GM18499 (cell line): Measurements from ENCODE around the gene ECM2.

Experiments used
- ATAC-seq: cut with Tn5 transposase; IDR thresholded peaks from one replicate; pipeline ENCODE4 v1.9.1; 2021; ENCODE audit warnings: moderate number of reproducible peaks; ENCODE audit not compliant: insufficient read depth, unreplicated experiment

ECM2 gene

DNA sequence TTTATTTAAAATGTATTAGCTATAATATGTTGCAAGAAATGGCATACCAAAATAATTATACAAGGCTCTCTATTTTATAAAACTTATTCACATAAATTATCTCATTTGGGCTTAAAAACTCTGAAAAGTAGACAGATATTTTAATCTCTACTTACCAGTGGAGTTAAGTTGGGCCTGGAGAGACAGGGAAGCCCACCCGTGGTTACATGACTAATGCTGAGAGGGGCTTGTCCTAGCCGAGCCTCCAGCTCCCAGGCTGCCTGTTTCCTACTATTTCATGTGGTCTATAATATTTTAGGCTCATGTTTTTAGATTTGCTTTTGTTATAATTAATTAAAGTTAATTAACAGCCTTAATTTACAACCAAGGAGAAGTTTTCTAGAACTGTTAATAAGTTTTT lies 32.6 kb downstream of the ECM2 start:
- no peak for ATAC-seq

DNA sequence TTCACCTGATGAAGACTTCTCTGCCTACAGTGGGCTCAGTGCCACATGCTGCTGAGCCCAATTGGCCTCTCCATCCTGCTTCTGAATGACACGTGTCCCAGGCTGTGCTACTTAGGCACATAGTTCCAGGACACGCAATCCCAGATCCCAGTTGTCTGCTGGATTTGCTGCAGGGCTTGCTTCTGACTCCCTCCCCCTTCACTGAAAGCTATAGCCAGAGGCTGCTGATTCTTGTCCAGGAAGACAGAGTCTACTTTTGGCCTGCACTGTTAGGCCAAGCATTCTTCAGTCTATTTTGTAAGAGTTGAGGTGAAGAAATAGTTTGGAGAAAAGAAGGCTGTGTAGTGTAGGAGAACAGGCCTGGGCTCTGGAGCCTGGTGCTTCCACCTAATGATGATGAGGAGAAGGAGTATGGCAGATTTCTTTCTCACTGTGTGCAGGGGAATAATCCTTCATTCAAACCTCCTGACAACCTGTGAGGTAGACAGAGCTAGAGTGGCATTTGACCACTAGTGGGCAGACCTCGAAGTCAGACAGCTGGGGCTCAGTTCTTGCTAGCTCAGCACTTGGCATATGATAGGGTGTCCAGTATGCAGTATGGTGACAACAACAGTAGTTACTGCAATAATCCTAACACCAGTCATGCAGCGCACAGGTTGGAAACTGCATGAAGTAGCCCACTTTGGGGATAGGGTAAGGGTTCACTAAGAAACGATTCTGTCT lies 34.0 kb downstream of the ECM2 start:
- no peak for ATAC-seq

- ATAC-seq: no peak
Observed at GRCh38 chr9:92500725-92501124, 35.1 kb downstream of the ECM2 start.

GRCh38 chr9:92499701-92500100 lies 36.1 kb downstream of the ECM2 start:
- ATAC-seq: no peak

GRCh38 chr9:92496396-92497176 lies 39.2 kb downstream of the ECM2 start:
- no peak for ATAC-seq

DNA sequence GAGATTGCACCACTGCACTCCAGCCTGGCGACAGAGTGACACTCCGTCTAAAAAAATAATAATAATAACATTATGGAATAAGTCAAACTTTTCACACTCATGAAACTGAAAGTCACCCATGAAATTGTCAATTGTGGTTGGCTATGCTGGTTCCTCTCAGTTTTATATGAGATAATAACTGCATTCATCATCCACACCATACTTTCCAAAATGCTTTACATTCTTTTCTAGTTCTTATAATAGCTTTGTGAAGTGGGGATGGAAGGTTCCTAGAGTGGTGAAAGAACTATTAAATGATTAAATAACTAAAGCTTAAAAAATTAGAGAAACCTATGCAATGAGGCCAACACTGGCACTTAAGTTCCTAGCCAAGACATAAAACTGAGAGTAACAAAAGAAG lies 40.9 kb downstream of the ECM2 start:
- no peak for ATAC-seq

GRCh38 chr9:92493749-92494387 lies 41.9 kb downstream of the ECM2 start:
- ATAC-seq: no peak

DNA sequence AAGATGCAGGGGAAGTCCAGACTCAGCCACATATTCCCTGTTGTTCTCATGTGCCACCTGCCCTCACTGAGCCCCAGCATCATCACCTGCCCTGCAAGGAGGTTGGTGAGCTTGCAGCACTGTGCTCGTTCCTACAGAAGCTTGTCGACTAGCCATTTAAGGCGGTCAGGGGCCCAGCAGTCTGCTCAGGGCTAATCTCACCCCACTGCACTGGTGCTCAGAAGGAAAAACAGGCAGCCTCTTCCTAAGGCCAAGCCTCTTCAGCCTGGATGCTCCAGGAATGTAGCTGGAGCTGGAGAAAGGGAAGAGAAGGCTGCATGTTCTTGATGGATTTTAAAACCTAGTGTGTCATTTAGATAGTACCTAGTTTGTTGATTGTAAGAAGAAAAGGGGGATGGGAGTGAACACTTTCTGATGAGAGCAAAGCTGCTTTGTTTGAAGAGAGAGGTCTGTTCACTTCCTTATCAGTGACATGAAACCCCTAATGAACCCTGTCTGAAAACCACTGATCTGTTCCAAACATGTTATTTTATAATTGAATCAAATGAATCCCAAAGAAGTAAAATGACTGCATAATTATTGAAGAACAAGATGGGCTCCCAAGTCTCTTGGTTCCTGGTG lies 42.9 kb downstream of the ECM2 start:
- no peak for ATAC-seq

DNA sequence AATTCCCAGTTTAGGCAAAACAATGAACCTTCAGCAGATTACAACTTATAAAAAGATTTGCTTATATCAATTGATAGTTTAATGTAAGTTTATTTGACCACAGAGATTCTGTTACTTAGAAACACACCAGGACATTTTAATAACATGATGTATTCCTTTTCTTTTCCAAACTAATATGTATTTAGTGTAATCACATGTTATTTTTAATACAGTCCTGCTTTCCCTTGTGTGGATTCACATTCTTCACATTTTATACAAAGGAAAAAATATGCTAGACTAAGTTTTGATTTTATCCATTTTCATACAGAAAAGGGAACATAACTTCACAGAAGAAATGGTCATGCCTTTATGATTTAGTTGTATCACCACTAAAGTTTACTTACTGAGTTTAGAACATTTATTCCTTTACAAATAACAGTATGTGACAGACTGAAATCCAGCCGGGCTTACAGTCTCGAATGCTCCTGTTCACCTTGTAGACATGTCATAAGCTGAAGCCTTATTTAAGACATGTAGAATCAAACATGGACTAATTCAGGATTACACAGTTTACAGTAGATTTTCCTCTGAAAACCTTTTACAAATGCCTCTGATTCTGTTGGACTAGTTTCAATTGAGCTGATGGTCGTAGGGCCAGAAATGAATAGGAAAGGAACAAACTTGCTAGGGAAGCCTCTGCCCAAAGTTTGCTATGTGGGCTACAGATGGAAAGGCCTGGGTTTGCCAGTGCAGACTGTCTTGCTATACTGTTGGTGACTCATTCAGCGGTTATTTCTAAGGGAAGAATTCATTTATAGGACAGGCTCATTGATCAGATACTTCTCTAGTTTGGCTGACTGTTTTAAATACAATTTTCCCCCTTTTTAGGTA lies 46.9 kb downstream of the ECM2 start:
- no peak for ATAC-seq

- no peak for ATAC-seq
Observed at GRCh38 chr9:92486371-92486770, 49.4 kb downstream of the ECM2 start.

DNA sequence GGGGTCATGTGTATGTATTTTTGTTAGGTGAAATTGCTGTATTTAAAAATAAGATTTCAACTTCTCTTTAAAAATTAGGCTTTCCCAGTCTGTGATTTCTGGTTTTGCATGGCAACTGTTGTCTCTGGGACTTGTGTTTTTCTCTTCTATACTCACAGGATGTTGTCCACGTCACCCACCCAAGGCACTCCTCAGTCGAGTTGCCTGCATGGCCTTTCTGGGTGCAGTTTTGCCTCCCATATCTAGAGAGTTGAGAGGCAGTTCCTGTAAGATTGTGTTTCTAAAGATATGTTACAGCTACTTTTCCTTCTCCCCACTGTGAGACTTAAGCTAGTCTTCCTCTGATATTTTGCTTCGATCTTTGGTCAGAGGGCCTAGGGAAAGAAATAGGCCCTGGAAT lies 51.2 kb downstream of the ECM2 start:
- no peak for ATAC-seq

DNA sequence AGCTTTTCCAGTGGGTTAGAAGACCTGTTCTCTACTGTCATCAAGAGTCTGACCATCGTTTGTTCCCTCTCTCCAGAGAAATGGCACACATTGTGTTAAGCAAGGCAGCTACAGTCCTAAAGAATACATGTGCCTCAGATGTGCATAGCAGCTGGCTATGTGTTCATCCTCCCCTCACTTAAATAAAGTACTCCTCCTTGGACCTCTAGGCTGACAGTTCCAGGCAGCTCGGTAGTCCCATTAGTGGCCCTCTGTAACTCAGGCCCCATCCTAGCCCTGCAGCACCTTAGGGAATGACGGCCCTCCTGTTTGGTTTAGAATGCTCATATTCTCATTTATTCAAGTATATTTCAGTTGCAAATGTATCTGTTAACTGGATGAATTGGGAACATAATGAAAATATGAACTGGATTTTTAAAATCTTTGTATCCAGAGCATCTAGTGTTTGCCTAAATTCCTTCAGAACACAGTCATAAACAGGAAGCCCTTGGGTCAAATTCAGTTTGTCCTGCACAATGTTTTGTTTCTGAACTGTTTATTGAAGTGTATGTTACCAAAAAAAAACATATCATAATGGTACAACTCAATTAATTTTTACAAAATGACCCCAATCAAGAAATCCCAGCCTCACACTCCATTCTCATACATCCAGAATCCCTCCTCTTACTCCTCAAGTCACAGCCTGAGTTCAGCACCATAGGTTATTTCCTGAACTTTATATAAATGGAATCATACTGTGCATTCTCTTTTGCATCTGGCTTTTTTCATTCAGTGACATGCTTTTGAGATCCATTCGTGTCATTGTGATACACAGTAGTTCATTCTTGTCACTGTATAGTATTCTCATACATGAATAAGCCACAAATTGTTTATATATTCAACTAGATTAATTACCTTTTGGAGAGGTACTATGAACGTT lies 51.9 kb downstream of the ECM2 start:
- ATAC-seq: no peak

- no peak for ATAC-seq
Observed at GRCh38 chr9:92482805-92483204, 53.0 kb downstream of the ECM2 start.

- no peak for ATAC-seq
Observed at GRCh38 chr9:92482329-92482728, 53.5 kb downstream of the ECM2 start, which contains the start of gene ASPN. Gene ASPN (minus strand): TSS chr9:92482506.

DNA sequence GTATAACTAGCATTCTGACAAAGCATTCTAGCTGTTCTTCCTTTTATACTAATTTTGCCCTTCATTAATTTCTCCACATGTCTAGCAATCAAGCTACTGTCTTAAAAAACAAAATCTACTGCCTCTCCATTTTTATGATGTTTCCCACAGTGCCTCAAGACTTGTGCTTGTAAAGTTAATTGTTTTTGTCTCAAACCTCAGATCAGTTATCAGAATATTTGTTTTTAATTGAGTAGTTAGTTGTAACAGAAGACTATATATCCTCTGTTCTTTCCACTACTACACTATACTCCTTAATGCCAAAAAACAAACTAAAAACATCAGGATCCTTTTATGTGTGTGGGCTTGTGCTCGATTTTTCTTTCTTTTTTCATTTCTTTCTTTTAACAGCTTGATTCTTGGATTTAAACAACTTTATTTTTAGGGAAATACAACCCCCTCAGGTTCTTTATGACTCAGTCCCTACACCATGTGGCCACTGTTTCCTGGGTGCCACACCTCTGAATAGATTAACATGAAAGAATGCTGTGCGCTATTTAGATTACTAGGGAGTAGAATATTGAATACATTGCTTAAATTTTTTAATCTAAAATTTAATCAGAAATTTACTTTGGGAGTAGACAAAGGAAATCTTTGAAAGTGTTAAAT lies 54.7 kb downstream of the ECM2 start:
- ATAC-seq: no peak

DNA sequence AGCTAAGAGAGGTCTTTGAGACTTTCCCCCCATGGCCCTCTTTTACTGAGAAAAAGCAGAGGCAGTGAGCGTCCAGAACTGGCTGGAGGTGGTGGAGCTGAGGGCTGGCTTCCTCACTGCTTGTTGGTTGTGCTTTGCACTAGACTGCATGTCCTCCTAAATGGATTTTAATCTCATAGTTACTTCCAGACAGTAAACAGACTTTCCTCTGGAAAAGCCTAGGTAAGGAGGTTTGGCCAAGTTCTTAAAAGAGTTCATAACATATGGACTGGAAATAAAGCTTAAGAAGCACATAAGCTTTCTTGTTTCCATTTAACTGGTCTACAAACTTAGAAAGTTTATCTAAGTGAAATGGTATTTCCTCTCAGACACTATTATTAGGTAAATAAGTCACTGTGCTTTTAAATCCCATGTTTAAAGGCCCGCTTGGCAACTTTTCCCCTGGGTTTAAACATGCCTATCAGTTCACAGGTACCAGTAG lies 55.5 kb downstream of the ECM2 start:
- ATAC-seq: no peak

GRCh38 chr9:92479346-92479745 lies 56.4 kb downstream of the ECM2 start:
- no peak for ATAC-seq

DNA sequence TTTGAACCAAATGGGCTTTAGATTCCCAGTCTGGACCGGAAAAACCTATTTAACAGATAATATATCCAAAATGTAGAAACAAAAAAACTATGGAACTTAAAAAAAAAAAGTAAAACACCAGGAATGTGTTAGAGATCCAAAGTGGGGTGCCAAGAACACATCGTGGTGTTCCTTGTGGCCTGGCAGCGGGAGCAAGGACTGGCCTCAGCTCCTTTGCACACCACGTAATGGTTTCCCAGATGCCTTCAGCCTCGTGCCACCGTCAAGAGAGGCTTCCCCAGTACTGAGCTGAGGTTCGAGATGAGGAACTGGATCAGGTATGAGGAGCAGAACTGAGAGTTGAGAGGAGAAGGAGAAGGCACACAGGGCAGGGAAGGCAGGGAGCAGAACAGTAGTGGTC lies 57.0 kb downstream of the ECM2 start:
- ATAC-seq: no peak
